GM13977 (cell line): ENCODE measurements around the gene PHC1.

ENCODE experiments used
- DNase-seq: peaks from one replicate; pipeline ENCODE4 v3.0.0; 2012; ENCODE audit warnings: low spot score
- CTCF ChIP-seq: IDR thresholded peaks from 2 replicates; pipeline ENCODE4 v1.5.1; 2012; ENCODE audit warnings: mild to moderate bottlenecking, control low read depth; ENCODE audit not compliant: insufficient read depth; ENCODE audit errors: extremely low read depth, missing control alignments
- in situ Hi-C: fragments of 300-500 bp; cut with MboI; formaldehyde crosslinking; loops from one replicate; pipeline ENCODE4 v1.12.0; 2022; ENCODE audit warnings: low sequenced_read_pairs, low pct_unique_long_range_greater_than_20kb, mixed read lengths, inconsistent platforms; ENCODE audit not compliant: unreplicated experiment

The PHC1 gene

GRCh38 chr12:8948701-8949341 is 34.5 kb downstream of the PHC1 start:
- in situ Hi-C loops: no loop called here
- DNase-seq: no peak
- no peak for TF ChIP-seq CTCF

GRCh38 chr12:8949342-8950220 is 35.3 kb downstream of the PHC1 start, which contains the start of gene M6PR:
Gene M6PR, minus strand, starts transcription at chr12:8949645. Its CDS starts 3,241 bp downstream, at chr12:8946404.
- in situ Hi-C loops: no loop called here
- TF ChIP-seq CTCF: peak; percentile 85
- peak; percentile 90 for DNase-seq

- TF ChIP-seq CTCF: no peak
- in situ Hi-C loops: no loop called here
- DNase-seq: no peak
Observed at GRCh38 chr12:8950221-8950527, 35.9 kb downstream of the PHC1 start.

- in situ Hi-C loops: no loop called here
- peak; percentile 23 for DNase-seq
- no peak for TF ChIP-seq CTCF
Observed at GRCh38 chr12:8950702-8951478, 36.6 kb downstream of the PHC1 start.

GRCh38 chr12:8951744-8952143 is 37.4 kb downstream of the PHC1 start:
- DNase-seq: no peak
- in situ Hi-C loops: no loop called here
- no peak for TF ChIP-seq CTCF

- no peak for TF ChIP-seq CTCF
- in situ Hi-C loops: no loop called here
- DNase-seq: no peak
Observed at GRCh38 chr12:8953773-8954402, 39.6 kb downstream of the PHC1 start.
